ENCODE results near the gene FANCC. TPM values are rescaled to one million over a fixed set of nuclear protein-coding genes. Genes with fewer than 3 reads are reported as not detected.

The FANCC gene
- total and polyA plus RNA-seq, 2 experiments from 2014 or later, result 13.1 to 15.6 TPM

DNA sequence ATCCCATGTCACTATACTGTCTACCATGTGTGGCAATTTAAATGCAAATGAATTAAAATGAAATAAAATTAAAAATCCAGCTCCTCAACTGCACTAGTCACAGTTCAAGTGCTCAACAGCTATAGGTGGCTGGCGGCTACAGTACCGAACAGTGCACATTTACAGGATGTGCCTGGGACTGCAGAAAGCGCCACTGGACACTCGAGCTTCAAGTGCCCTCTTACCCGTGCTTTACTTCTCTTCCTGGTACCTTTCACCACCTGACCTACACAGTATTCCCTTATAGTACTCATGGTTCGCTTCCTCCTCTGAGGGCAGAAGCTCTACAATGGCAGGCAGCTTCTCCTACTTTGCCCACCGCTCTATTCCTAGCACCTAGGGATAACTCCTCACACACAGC is 166.6 kb downstream of the FANCC start:
- Histone ChIP-seq H3K27me3 (no peaks in the 10 kb centered on the region), H3K79me2 (no peaks in the 10 kb centered on the region), H2AFZ (no peak overlapping the region), H3K36me3 (replicated peaks; ENCODE audit: insufficient read depth, low read depth) (no peaks in the 10 kb centered on the region), H3K4me3 (no peak overlapping the region), H3K9me3 (ENCODE audit: low read depth) (no peaks in the 10 kb centered on the region), H3K27ac (no peak overlapping the region), H3K9me2 (replicated peaks; ENCODE audit: insufficient read depth) (no peaks in the 10 kb centered on the region), H3K4me2 (no peak overlapping the region), H4K20me1 (ENCODE audit: insufficient read depth, poor library complexity, severe bottlenecking) (no peaks in the 10 kb centered on the region), H3K4me1 (ENCODE audit: insufficient read depth) (no peaks in the 10 kb centered on the region)
- DNase-seq (ENCODE audit: low spot score), result no peak
- TF ChIP-seq EZH2 (IDR thresholded peaks at IDR 0.05; ENCODE audit: borderline replicate concordance), result no peak
- no peak for TF ChIP-seq EZH2phosphoT487 (IDR thresholded peaks at IDR 0.05; ENCODE audit: low read depth, severe bottlenecking, unreplicated experiment)
- TF ChIP-seq, protein P1, sequence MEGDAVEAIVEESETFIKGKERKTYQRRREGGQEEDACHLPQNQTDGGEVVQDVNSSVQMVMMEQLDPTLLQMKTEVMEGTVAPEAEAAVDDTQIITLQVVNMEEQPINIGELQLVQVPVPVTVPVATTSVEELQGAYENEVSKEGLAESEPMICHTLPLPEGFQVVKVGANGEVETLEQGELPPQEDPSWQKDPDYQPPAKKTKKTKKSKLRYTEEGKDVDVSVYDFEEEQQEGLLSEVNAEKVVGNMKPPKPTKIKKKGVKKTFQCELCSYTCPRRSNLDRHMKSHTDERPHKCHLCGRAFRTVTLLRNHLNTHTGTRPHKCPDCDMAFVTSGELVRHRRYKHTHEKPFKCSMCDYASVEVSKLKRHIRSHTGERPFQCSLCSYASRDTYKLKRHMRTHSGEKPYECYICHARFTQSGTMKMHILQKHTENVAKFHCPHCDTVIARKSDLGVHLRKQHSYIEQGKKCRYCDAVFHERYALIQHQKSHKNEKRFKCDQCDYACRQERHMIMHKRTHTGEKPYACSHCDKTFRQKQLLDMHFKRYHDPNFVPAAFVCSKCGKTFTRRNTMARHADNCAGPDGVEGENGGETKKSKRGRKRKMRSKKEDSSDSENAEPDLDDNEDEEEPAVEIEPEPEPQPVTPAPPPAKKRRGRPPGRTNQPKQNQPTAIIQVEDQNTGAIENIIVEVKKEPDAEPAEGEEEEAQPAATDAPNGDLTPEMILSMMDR (IDR thresholded peaks at IDR 0.05; ENCODE audit: poor library complexity), result no peak
- WGBS (ENCODE audit: low lambda C conversion rate, missing lambda C conversion rate), result 96% methylated on average over 7 of the region's 7 CpGs

DNA sequence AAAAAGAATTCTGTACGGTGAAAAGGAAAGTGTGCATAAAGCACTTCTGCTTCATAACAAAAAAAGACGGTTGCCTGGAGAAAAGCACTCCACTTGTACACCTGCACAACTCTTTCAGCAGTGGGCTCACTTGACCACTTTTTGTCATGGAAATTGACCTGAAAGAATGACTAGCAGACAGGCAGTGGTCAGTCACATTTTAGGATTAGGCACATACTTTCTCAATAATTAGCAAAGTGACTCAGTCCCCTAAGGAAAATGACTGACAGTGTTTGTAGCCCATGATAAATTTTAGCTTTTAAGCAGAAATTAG is 169.3 kb downstream of the FANCC start:
- 87% methylated on average over 2 of the region's 2 CpGs for WGBS (ENCODE audit: low lambda C conversion rate, missing lambda C conversion rate)
- peaks cover 8% of the 10 kb centered on the region for H3K4me1 ChIP-seq (ENCODE audit: insufficient read depth)
- H3K36me3 ChIP-seq (replicated peaks; ENCODE audit: insufficient read depth, low read depth), result no peaks in the 10 kb centered on the region
- no peaks in the 10 kb centered on the region for H3K9me2 ChIP-seq (replicated peaks; ENCODE audit: insufficient read depth)
- no peak overlapping the region for H3K4me3 ChIP-seq
- no peak overlapping the region for H3K4me2 ChIP-seq
- no peaks in the 10 kb centered on the region for H3K79me2 ChIP-seq
- no peaks in the 10 kb centered on the region for H4K20me1 ChIP-seq (ENCODE audit: insufficient read depth, poor library complexity, severe bottlenecking)
- no peak for DNase-seq (ENCODE audit: low spot score)
- TF ChIP-seq EZH2phosphoT487 (IDR thresholded peaks at IDR 0.05; ENCODE audit: low read depth, severe bottlenecking, unreplicated experiment) (no peak), EZH2 (IDR thresholded peaks at IDR 0.05; ENCODE audit: borderline replicate concordance) (no peak)
- TF ChIP-seq, protein P1 (IDR thresholded peaks at IDR 0.05; ENCODE audit: poor library complexity), result no peak
- no peak overlapping the region for H2AFZ ChIP-seq
- no peaks in the 10 kb centered on the region for H3K9me3 ChIP-seq (ENCODE audit: low read depth)
- H3K27ac ChIP-seq, result peak overlapping the region; percentile 7
- H3K27me3 ChIP-seq, result no peaks in the 10 kb centered on the region

GRCh38 chr9:95147452-95148207 is 169.9 kb downstream of the FANCC start:
- H3K9me2 ChIP-seq (replicated peaks; ENCODE audit: insufficient read depth), result no peaks in the 10 kb centered on the region
- no peak overlapping the region for H2AFZ ChIP-seq
- peaks cover 8% of the 10 kb centered on the region for H3K4me1 ChIP-seq (ENCODE audit: insufficient read depth)
- H3K4me3 ChIP-seq, result no peak overlapping the region
- WGBS (ENCODE audit: low lambda C conversion rate, missing lambda C conversion rate), result 80% methylated on average over 7 of the region's 7 CpGs
- no peaks in the 10 kb centered on the region for H3K27me3 ChIP-seq
- H3K9me3 ChIP-seq (ENCODE audit: low read depth), result no peaks in the 10 kb centered on the region
- DNase-seq (ENCODE audit: low spot score), result no peak
- H3K27ac ChIP-seq, result peak overlapping the region; percentile 7
- no peaks in the 10 kb centered on the region for H3K36me3 ChIP-seq (replicated peaks; ENCODE audit: insufficient read depth, low read depth)
- no peak overlapping the region for H3K4me2 ChIP-seq
- no peaks in the 10 kb centered on the region for H4K20me1 ChIP-seq (ENCODE audit: insufficient read depth, poor library complexity, severe bottlenecking)
- TF ChIP-seq EZH2phosphoT487 (IDR thresholded peaks at IDR 0.05; ENCODE audit: low read depth, severe bottlenecking, unreplicated experiment) (no peak), EZH2 (IDR thresholded peaks at IDR 0.05; ENCODE audit: borderline replicate concordance) (no peak)
- TF ChIP-seq, protein P1 (IDR thresholded peaks at IDR 0.05; ENCODE audit: poor library complexity), result no peak
- no peaks in the 10 kb centered on the region for H3K79me2 ChIP-seq
